GM06990 (cell line): ENCODE measurements around the gene EML1.

Source experiments
- DNase-seq: peaks from one replicate; pipeline ENCODE4 v3.0.0-alpha.2; 2011; ENCODE audit not compliant: insufficient read length; ENCODE audit errors: extremely low read depth
- H3K27me3 ChIP-seq: replicated peaks from 2 replicates; pipeline ENCODE4 v1.6.0; 2011; ENCODE audit warnings: low read length; ENCODE audit not compliant: control insufficient read depth, insufficient read depth
- H3K36me3 ChIP-seq: 2 replicates; pipeline ENCODE4 v1.5.1; 2011; ENCODE audit warnings: low read length; ENCODE audit not compliant: control insufficient read depth, insufficient read depth
- H3K4me3 ChIP-seq: replicated peaks from 2 replicates; pipeline ENCODE4 v1.5.1; 2011; ENCODE audit warnings: low read depth, mild to moderate bottlenecking, control low read depth, low read length
- TF ChIP-seq, protein P1 (sequence below): IDR thresholded peaks from 2 replicates; pipeline ENCODE4 v1.5.1; 2011; ENCODE audit warnings: low read length, control low read depth, mild to moderate bottlenecking, inconsistent platforms; ENCODE audit not compliant: insufficient read depth, poor library complexity, severe bottlenecking

The EML1 gene

DNA sequence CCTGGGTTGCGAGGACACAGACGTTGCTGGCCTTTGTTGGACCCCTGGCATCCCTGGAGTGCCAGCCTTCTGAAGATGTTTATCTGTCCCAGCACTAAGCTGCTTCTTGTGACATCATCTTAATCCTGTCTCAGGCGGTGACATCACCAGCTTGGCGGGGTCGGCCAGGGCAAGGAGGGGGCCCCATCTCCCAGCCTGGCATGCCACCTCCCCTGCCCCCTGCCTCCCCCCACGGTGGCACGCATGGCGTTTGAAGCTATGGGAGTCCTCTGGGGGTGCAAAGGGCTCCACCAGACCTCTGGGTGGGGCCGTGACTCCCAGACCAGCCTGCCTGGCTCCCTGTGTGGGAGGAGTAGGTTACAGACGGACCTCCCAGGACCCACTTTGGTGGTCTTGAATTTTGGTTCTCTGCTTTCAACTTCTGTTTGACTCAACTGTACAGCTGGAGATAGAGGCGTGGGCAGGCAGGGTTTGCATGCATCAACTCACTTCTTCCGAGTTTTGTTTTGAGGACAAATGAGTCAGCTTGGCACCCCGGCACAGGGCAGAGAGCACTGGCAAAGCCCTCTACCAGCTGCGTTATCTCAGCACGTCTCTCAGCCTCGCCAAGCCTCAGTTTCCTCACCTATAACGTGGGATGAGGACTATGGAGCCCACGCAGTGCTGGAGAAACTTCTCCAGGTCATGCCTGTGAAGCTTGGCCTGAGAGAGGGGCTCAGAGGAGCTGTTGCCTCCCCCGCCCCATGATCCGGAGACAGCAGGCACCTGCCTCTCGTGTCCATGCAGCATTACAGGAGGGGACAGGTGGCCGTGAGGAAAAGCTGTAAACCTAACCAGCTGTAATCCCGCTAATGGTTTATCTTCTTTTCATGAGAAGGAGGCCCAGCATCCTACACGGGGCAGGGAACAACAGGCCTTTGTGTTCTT, 38.8 kb upstream of the EML1 start:
- no peak overlapping the region for H3K4me3 ChIP-seq
- no peak for DNase-seq
- H3K27me3 ChIP-seq: peaks cover 3% of the 10 kb centered on the region
- TF ChIP-seq, protein P1, sequence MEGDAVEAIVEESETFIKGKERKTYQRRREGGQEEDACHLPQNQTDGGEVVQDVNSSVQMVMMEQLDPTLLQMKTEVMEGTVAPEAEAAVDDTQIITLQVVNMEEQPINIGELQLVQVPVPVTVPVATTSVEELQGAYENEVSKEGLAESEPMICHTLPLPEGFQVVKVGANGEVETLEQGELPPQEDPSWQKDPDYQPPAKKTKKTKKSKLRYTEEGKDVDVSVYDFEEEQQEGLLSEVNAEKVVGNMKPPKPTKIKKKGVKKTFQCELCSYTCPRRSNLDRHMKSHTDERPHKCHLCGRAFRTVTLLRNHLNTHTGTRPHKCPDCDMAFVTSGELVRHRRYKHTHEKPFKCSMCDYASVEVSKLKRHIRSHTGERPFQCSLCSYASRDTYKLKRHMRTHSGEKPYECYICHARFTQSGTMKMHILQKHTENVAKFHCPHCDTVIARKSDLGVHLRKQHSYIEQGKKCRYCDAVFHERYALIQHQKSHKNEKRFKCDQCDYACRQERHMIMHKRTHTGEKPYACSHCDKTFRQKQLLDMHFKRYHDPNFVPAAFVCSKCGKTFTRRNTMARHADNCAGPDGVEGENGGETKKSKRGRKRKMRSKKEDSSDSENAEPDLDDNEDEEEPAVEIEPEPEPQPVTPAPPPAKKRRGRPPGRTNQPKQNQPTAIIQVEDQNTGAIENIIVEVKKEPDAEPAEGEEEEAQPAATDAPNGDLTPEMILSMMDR: no peak
- H3K36me3 ChIP-seq: no peaks in the 10 kb centered on the region

DNA sequence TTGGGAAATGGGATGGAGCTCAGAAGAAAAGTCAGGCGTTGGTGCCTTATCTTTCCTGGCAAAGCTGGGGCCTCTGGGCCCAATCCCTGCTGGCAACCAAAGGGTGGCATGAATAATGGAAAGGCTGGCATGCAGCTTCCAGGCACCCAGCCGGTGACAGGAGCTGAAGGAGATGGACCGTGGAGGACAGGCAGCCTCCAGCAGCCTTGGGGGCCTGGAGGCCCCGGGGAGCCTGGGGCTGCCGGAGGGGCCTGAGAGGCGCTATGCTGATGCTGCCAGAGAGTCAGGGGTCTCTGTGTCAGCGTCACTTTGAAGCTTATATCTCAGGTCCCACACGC, 38.2 kb upstream of the EML1 start:
- no peak for DNase-seq
- Histone ChIP-seq H3K27me3 (peaks cover 3% of the 10 kb centered on the region), H3K36me3 (no peaks in the 10 kb centered on the region), H3K4me3 (no peak overlapping the region)
- TF ChIP-seq, protein P1: no peak

DNA sequence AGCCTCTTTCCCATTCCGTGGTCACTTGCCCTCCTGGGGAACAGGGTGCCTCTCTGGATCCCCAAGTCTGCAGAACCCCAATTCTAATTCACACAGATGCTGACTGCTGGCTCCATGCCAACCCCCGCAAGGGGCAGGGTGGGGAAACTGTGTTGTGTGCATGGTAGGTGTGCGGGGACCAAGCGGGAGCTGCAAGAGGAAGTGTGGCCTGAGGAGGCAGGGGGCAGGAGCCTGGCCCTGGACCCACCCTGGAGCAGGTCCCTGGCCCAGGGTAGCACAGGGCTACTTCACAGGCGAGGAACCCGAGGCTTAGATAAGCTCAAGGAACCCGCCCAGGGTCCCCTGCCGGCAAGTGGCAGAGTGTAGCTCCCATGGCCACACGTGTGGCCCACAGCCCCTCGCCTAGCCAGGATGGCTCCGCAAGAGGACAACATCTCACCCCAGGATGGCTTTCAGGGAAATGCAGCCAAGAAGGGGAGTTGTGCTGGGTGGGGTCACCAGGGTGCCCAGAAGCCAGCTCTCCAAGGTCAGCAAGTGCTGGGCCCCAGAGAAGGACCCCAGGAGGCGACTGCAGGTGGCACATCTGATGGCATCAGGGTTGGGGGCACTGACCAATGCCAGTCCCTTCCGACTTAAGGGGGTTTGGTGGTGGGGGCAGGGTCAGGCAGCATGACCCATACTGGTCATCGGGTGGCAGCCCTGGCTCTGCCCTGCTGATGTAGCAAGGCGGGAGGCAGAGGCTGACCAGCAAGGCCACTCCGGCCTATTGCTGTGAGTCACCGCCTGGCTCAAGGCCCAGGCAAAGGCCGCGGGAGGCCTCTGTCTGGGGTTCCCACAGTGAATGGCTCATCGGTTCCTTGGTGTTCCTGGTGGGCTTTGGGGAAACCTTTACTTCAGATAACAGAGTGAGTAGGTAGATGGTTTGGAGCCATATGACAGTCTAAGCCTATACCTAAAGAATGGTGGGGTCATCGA, 37.3 kb upstream of the EML1 start:
- no peak overlapping the region for H3K4me3 ChIP-seq
- TF ChIP-seq, protein P1: no peak
- no peak for DNase-seq
- H3K36me3 ChIP-seq: no peaks in the 10 kb centered on the region
- H3K27me3 ChIP-seq: peaks cover 3% of the 10 kb centered on the region

DNA sequence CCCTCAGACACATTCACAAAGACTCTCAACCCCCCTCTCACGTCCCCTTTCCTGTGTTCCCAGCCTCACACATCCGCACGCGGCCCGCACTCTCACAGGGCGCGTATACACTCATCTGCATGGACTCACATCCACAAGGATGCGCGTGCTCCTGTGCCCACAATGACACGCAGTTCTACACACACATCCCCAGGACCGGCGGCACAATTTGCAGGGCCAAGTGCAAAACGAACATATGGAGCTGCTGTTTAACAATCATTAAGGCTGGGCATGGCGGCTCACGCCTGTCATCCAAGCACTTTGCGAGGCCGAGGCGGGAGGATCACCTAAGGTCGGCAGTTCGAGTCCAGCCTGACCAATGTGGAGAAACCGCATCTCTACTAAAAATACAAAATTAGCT, 36.4 kb upstream of the EML1 start:
- H3K27me3 ChIP-seq: peaks cover 2% of the 10 kb centered on the region; the same call in 1 of the 2 replicates
- TF ChIP-seq, protein P1: no peak
- no peak overlapping the region for H3K4me3 ChIP-seq
- no peak for DNase-seq
- no peaks in the 10 kb centered on the region for H3K36me3 ChIP-seq

DNA sequence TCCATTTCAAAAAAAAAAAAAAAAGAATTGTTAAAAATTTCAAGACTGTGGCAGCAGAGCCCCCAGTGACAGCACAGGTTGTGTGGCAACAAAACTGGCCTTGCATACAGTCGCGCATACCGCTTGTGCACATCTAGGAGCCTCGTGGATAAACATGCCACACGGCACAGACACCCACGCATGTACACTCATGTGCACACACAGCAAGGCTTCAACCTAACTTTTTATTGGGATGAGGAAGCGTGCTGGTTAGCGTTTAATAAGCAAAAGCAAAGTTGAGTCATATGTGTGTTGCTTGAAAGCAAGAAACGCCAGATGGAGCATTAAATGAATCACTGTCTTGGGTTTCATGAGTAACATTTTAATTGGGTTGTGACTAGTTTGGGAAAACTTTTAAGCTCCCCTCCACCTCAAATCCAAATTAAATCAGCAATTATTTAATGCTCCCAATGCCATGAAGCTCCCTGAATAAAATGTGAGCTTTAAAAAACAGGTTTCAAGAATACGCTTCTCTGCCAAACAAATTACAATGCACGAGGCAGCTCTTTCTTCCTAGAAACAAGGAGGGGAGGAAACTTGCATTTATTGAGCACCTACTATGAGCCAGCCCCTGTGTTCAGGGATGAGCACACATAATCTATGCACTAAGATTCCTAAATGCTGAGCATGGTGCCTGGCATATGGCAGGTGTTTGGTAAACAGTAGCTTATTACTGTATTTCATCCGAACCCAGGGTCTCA, 35.7 kb upstream of the EML1 start:
- TF ChIP-seq, protein P1: no peak
- H3K4me3 ChIP-seq: no peak overlapping the region
- DNase-seq: no peak
- no peaks in the 10 kb centered on the region for H3K27me3 ChIP-seq
- H3K36me3 ChIP-seq: no peaks in the 10 kb centered on the region
